Activated CD8-positive, alpha-beta memory T cell treated with anti-CD3 and anti-CD28 coated beads, Interleukin-2, amount 50 U/mL, for 1 hour (primary cell): ENCODE results near the gene RNF225.
"Not testable (repeated sequence)": the region's sequence is repeated elsewhere in the genome, so short reads cannot be mapped to it uniquely, and the experiment has no call there.

ENCODE experiments used
- DNase-seq: peaks from one replicate; pipeline ENCODE4 v3.0.0-alpha.2; 2020; ENCODE audit errors: extremely low read depth

RNF225 gene

DNA sequence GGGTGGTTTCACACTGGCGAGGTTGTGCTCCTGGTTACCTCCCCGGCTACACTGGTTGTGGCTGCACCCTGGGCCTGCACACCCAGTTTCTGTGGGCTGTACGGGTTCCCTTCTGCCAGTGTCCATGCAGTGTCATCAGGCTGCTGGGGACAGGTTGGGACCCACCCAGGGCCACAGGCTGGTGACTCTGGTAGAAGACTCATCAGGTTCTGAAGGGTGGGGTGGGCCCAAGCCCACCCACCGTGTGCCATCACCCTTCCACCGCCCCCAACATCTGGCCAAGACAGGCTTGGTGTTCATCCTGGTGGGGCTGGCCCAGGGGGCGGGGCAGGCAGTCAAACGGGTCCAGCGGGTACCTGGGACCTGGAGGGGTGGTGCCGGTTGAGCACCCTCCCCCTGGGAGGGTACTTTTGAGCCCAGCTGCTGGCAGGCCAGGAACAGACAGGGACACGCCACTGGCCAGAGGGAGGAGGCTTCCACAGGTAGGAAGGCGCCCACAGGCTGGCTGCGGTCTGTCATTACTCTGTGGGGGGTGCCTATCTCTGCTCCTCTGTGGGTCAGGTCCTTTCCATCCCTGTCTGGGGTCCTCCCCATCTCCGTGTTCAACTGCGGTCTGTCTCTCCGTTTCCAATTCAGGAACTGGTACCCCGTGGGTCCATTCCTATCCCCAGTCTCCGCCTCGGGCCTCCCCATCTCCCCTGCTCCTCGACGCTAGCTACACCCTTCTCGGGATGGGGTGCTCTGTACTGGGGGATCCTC, at the start of gene RNF225:
Gene RNF225 (plus strand): TSS at position 437 of the 759 bp plus-strand sequence. CDS start 434 bp downstream, outside the sequence.
- DNase-seq, result no peak

DNA sequence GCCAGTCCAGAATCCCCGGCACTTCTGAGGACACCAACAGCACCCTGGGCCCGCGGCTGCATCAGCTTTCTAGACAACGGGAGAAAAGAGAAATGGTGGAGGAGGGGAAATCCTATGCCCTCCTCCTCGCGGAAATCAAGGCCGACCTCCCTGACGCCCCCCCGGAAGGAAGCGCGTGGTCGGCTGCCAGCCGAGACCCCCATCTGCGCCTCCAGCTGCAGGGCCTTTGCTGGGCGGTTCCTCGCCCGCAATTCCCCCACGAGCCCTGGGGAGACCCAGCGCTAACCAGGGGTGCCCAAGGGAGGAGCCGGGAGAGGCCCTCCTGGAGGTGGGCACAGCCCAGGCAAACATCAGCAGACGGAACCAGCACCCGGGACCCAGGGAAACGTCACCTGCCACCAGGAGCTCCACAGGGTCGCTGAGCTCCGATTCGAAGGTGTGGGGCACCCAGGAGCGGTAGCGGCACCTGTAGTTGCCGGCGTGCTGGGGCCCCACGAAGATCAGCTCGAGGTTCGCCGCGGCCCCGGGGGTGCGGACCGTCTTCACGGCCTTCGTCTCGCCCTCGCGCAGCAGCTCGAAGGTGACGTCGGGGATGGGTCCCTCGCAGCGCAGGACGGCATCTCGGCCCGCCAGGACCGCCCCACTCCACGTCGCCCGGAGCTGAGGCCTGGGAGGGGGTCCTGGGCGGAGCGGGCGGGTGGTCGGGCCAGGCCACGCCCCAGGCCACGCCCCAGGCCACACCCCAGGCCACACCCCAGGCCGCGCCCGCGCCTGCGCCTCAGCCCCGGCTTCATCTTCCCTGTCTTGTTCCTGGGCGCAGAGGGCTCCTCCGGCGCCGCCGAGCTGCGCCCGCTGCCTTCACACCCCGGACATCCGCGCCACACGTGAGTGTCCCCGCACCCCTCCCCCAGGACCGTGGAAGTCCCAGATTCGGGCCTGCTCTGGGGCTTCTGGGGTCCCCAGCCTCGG, 48.2 kb upstream of the RNF225 start:
- DNase-seq, result peak; percentile 43

DNA sequence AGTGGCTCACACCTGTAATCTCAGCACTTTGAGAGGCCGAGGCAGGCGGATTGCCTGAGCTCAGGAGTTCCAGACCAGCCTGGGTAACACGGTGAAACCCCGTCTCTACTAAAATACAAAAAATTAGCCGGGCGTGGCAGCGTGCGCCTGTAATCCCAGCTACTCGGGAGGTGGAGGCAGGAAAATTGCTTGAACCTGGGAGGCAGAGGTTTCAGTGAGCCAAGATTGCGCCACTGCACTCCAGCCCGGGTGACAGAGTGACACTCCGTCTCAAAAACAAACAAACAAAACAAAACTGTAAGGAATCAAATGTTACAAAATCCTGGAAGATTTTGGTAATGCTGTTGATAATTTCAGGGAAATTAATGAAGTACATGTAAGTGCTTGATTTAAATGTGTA, 47.4 kb upstream of the RNF225 start:
- not testable (repeated sequence) for DNase-seq

DNA sequence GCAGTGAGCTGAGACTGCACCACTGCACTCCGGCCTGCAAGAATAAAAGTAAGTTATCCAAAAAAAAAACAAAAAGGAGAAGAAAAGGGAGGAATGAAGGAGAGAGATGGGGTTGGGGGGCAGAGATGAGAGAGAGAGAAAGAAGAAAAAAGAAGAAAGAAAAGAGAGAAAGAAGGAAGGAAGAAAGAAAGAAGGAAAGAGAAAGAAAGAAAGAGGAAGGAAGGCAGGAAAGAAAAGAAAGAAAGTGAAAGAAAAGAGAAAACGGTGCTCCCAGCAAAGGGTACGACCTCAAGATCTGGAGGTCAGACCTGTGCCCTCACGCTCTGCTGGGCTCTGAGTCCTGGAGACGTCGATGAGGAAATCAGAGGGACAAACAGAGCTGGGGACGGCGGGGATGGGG, 45.9 kb upstream of the RNF225 start:
- DNase-seq, result no peak

DNA sequence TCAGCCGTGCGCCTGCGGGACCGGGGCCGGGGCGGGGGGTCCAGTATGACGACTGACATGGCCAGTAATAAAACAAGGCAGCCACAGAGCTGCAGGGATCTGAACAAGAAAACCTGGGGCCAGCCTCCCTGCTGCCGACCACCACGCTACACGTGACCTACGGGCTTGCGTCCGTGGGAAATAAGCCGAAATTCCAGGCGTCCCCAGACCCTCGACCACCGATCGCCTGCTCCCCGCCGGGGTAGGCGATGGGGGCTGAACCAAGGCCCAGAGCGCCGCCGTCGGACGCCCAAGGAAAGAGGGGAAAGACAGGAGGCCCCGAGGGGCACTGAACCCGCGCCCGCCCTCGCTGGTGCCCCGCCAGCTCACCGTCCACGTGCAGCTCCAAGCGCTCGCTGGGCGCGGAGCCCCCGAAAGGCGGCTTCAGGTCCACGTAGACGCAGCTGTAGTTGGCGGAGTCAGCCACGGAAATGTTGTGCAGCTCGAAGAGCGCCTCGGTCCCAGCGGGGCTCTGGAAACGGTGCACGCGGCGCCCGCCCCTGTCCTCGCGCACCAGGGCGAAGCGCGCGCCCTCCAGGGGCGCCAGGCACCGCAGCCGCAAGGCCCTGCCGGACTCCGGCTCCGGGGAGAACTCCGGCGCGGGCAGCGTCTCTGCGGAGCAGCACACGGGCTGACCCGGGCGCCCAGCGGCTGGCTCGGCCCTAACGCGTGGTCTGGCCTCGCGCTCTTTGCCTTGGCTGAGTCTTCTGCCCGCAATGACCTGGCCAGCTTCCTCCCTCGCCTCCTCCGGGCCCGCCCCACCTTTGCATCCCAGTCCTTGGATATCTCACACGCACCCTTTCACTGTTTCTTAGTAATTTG, 45.2 kb upstream of the RNF225 start:
- DNase-seq, result no peak

DNA sequence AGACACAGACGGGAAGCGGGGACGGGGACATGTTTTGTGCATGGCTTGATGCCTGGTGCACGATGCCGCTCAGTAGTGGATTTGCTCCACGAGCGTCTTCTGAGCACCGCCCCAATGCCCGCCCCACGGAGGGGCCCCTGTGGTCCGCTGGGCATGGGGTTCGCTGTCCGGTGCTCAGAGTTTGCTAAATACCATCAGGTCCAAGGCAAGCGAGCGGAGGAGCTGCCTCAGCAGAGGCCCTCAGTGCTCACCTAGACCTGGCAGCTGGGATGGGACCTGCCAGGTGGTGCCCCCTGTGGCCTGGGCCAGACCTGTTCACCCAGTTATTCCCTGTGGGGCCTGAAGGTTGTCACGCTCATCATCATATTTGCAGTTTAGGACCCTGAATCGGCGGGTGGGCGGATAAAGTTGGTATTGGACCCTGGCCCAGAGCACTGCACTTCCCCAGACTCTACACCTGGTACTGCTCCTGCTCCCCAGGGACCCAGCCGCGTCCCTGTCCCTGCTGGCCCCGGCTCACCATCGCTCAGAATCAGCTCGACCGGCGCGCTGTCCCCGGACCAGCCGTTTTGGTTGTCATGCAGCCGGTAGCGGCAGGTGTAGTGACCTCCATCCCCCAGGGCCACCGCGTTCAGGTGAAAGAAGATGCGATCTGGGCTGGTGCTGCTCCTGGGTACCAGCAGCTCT, 44.4 kb upstream of the RNF225 start:
- no peak for DNase-seq

- no peak for DNase-seq
Measured at GRCh38 chr19:58351558-58351878, 43.9 kb upstream of the RNF225 start.

DNA sequence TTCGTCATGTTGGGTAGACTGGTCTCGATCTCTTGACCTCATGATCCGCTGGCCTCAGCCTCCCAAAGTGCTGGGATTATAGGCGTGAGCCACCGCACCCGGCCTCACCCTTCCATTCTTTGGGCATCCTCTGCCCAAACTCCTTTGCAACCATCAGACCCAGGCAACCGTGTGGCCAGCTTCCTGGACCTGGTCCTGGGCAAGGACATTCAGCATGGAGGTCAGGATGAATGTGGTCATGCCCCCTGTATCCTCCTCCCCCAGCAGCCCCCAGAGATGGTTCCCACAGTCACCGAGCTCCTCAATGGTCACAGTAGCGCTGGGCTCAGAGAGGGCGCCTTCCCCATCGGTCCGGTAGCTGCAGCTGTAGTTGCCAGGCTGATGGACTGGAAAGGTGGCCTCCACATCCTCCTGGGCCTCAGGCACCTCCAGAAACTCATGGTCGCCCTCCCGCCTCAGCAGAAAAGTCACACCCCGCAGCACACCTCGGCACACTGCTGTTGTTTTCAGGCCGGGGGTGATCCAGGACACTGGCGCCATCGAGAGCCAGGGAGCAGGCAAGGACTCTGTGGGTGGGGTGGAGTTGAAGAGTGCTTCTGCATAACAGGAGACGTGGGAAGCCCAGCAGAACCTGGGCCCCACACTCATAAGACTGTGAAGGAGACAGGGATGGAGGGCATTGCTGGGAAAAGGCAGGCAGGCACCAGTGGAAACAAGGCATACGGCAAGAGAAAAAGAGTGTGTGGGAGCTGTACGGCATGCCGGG, 43.3 kb upstream of the RNF225 start:
- DNase-seq, result no peak

GRCh38 chr19:58352760-58353671, 42.4 kb upstream of the RNF225 start, which contains the start of gene A1BG:
TSS of gene A1BG (minus strand) at chr19:58353492. CDS start at chr19:58353437, 55 bp downstream.
- no peak for DNase-seq

- DNase-seq, result no peak
Measured at GRCh38 chr19:58353717-58354477, 41.6 kb upstream of the RNF225 start.

DNA sequence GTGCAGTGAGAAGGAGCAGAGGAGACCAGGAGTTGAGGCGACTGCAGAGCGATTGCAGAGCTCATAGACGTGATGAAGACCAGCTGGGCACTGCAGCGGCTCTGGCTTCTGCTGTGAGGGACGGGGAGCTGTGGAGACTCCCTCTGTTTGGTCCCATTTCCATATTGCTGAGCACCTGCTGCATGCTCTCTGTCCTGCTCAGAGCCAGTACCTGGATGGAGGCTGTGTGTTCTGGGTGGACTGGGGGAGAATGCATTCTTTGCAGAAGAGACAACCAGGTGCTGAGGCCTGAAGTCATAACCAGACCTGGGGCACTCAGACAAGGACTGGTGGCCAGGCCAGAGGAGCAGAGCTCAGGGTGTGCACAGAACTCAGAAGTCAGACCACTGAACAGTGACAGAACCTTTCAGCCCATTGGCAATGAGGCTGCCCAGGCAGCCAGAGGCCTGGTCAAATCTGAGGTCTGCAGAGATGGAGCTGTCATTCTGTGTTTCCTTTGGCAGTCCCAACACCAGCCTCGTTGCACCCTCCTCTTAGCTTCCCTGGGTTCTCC, 40.9 kb upstream of the RNF225 start:
- DNase-seq, result no peak

GRCh38 chr19:58355215-58355796, 40.1 kb upstream of the RNF225 start:
- DNase-seq, result no peak

GRCh38 chr19:58355908-58356765, 39.3 kb upstream of the RNF225 start:
- DNase-seq, result no peak

DNA sequence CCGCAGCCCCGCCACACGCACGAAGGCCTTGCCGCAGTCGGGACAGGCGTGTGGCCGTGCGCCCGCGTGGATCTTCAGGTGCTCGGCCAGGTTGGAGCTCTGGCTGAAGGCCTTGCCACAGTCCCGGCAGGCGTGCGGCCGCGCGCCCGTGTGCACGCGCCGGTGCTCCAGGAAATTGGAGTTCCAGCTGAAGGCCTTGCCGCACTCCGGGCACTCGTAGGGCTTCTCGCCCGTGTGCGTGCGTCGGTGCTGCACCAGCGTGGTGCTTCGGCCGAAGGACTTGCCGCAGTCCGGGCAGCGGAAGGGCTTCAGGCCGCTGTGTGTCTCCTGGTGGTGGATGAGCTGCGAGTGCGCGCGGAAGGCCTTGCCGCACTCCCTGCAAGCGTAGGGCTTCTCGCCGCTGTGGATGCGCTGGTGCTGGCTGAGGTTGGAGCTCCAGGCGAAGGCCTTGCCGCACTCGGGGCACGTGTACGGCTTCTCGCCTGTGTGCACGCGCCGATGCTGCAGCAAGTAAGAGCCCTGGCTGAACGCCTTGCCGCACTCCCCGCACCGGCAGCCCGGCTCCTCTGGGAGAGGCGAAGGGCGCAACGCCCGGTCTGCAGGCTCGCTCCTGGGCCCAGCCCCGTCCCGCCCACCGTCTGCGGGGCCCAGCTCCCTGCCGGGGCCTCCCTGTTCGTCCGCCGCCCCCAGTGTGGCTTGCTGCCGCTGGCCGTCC, 38.5 kb upstream of the RNF225 start:
- DNase-seq, result no peak

DNA sequence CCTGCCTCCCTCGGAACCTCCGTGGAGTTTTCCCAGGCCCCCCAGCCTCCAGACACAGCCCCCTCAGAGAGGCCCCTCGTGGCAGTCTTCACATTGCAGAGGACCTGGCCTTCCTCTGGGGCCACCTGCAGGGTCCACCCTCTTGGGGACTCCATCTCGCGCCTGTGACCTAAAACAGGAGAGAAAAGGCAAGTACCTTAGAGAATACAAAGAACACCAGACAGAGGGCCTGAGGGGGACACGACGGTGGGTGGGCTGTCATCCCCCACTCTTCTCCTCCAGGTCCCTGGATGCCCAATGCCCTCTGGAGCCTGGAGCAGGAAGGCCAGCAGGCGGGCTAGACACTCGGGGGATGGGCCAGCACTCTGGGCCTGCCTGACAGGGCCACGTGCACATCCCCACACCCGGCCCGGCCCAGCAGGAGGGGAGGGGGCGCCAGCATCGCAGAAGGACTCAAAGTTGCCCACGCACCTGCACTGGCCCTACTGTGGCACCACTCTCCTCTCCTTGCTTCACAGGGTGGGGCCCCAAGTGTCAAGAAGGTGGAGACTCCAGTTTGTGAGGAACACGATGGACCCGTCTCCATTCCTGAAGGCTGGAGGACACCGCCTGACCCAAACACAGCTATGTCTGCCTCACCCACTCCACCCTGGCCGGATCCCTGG, 37.8 kb upstream of the RNF225 start:
- no peak for DNase-seq

DNA sequence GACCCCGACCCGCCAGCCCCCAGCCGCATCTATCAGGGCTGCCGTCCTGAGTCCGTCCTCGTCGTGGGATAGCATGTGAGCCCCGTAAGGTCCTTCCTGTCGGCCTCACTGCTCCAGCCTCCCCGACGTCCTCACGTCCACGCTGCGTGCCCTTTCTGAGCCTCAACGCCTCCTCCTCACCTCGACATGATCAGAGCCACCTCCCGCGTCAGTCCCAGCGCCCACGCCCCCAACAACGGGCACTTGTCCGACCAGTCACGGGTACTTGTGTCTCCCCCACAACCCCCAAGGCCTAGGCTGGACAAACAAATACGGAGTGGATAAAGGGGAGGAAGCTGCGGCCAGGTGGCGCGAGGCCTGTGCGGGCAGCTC, 33.6 kb upstream of the RNF225 start:
- no peak for DNase-seq
